OCI-LY7 (cell line): ENCODE data around the gene QKI. TPM values are rescaled to one million over a fixed set of nuclear protein-coding genes. Genes with fewer than 3 reads are reported as not detected.
"Not testable (repeated sequence)": the region's sequence is repeated elsewhere in the genome, so short reads cannot be mapped to it uniquely, and the experiment has no call there.

Experiments
- BruUV-seq: library from RNA; stranded (reverse); fragments of 400-500 nt; replicated peaks from 2 replicates; lab custom pipeline; 2021; lab: Mats Ljungman, UMichigan
- CTCF ChIA-PET: fragments of 300-600 bp; sonication (Branson Sonifier 250); formaldehyde crosslinking; loops from one replicate; lab custom pipeline; 2022; ENCODE audit warnings: antibody characterized with exemption; ENCODE audit not compliant: unreplicated experiment; lab: Charles Lee
- POLR2A ChIA-PET: fragments of 300-600 bp; sonication (Branson Sonifier 250); formaldehyde crosslinking; loops from one replicate; lab custom pipeline; 2022; ENCODE audit warnings: antibody characterized with exemption; lab: Charles Lee
- DNase-seq: peaks from one replicate; pipeline ENCODE4 v3.0.0-alpha.2; 2015; ENCODE audit warnings: low spot score
- H2AFZ ChIP-seq: fragments of 200-600 bp; sonication (generic), shearing (Covaris generic); 2 replicates; pipeline ENCODE4 v1.6.1; 2014; ENCODE audit warnings: mild to moderate bottlenecking, antibody characterized with exemption, low read length, moderate library complexity
- H3K27ac ChIP-seq: fragments of 200-600 bp; sonication (generic); 2 replicates; pipeline ENCODE4 v1.5.1; 2014; ENCODE audit warnings: mixed run types, low read depth, mild to moderate bottlenecking, moderate library complexity, low read length, inconsistent platforms; ENCODE audit not compliant: poor library complexity, severe bottlenecking
- H3K36me3 ChIP-seq: fragments of 200-600 bp; sonication (generic); 2 replicates; pipeline ENCODE4 v1.6.1; 2014; ENCODE audit warnings: mild to moderate bottlenecking, antibody characterized with exemption, low read length, moderate library complexity, mixed read lengths; ENCODE audit not compliant: insufficient read depth
- H3K4me1 ChIP-seq: fragments of 200-600 bp; sonication (generic); 2 replicates; pipeline ENCODE4 v1.5.1; 2014; ENCODE audit warnings: mild to moderate bottlenecking, low read length; ENCODE audit not compliant: insufficient read depth, poor library complexity, severe bottlenecking
- H3K4me2 ChIP-seq: fragments of 200-600 bp; sonication (generic); 2 replicates; pipeline ENCODE4 v1.6.1; 2014; ENCODE audit warnings: mild to moderate bottlenecking, low read length
- H3K4me3 ChIP-seq: fragments of 200-600 bp; sonication (generic); 2 replicates; pipeline ENCODE4 v1.5.1; 2014; ENCODE audit warnings: mild to moderate bottlenecking, low read depth, low read length; ENCODE audit not compliant: poor library complexity, severe bottlenecking
- H3K79me2 ChIP-seq: fragments of 200-600 bp; sonication (generic); 2 replicates; pipeline ENCODE4 v1.6.1; 2016; ENCODE audit warnings: low read depth, mild to moderate bottlenecking, low read length, moderate library complexity, mixed read lengths; ENCODE audit not compliant: insufficient read depth
- H3K9me2 ChIP-seq: fragments of 200-600 bp; sonication (generic); 2 replicates; pipeline ENCODE4 v1.6.1; 2016; ENCODE audit warnings: mild to moderate bottlenecking, low read length, mixed read lengths; ENCODE audit not compliant: insufficient read depth
- H3K9me3 ChIP-seq: fragments of 200-600 bp; sonication (generic); 2 replicates; pipeline ENCODE4 v1.6.1; 2014; ENCODE audit warnings: mild to moderate bottlenecking, mixed run types, low read length, mixed read lengths
- H4K20me1 ChIP-seq: fragments of 200-600 bp; sonication (generic); 2 replicates; pipeline ENCODE4 v1.6.1; 2014; ENCODE audit warnings: mild to moderate bottlenecking, antibody characterized with exemption, low read length, moderate library complexity, mixed read lengths; ENCODE audit not compliant: insufficient read depth
- EZH2phosphoT487 ChIP-seq: fragments of 200-600 bp; sonication (generic); IDR thresholded peaks from 2 replicates; pipeline ENCODE4 v1.6.1; 2018; ENCODE audit warnings: low read depth, borderline replicate concordance, mild to moderate bottlenecking, mixed run types, antibody characterized with exemption, low read length, moderate library complexity, mixed read lengths
- intact Hi-C: fragments of 100-400 bp; cut with micrococcal nuclease; formaldehyde crosslinking; loops from one replicate; pipeline ENCODE4 v1.10.0; 2022; ENCODE audit not compliant: unreplicated experiment
- total RNA-seq, 2 experiments: library from RNA; depleted of rRNA in 1 of 2; stranded (reverse); fragments of >200 nt in 1 of 2; shearing (Covaris generic) in 1 of 2; gene quantifications; 2 replicates each; pipeline ENCODE4 v1.2.3, GENCODE V29; 2014 to 2022
- TF ChIP-seq, protein P1 (sequence below): fragments of 200-600 bp; sonication (generic); conservative IDR thresholded peaks from 2 replicates; pipeline ENCODE4 v1.5.1; 2014; ENCODE audit warnings: mild to moderate bottlenecking, antibody characterized with exemption, low read length, moderate library complexity, mixed read lengths

QKI gene
- total RNA-seq, 2 experiments from 2014 or later, result 55.4 to 74.5 TPM

DNA sequence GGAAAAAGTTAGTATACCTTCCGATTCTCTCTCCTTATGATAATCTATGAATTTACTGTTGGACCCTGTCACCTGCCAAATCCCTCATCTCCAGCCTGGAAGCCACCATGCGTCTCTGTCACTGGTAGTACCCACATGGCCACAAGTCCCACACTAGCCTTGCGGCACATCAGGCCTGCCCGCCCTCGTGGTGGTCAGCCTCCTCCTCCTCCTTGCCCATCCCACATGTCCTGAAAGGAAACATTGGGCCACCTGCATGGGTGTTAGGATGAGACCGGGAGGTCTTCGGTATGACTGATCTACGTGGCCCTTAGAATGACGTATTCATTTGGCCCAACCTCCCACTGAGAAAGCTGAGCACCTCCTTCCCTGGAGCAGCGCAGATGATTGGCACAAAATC lies 37.0 kb upstream of the QKI start:
- Histone ChIP-seq H3K4me2 (no peak overlapping the region), H3K27ac (no peak overlapping the region), H3K4me3 (no peak overlapping the region), H3K4me1 (no peaks in the 10 kb centered on the region), H2AFZ (no peak overlapping the region), H4K20me1 (no peaks in the 10 kb centered on the region), H3K36me3 (no peaks in the 10 kb centered on the region), H3K9me2 (no peaks in the 10 kb centered on the region), H3K79me2 (no peaks in the 10 kb centered on the region), H3K9me3 (no peaks in the 10 kb centered on the region)
- BruUV-seq, result no TSS peak
- no peak for DNase-seq
- TF ChIP-seq, protein P1, sequence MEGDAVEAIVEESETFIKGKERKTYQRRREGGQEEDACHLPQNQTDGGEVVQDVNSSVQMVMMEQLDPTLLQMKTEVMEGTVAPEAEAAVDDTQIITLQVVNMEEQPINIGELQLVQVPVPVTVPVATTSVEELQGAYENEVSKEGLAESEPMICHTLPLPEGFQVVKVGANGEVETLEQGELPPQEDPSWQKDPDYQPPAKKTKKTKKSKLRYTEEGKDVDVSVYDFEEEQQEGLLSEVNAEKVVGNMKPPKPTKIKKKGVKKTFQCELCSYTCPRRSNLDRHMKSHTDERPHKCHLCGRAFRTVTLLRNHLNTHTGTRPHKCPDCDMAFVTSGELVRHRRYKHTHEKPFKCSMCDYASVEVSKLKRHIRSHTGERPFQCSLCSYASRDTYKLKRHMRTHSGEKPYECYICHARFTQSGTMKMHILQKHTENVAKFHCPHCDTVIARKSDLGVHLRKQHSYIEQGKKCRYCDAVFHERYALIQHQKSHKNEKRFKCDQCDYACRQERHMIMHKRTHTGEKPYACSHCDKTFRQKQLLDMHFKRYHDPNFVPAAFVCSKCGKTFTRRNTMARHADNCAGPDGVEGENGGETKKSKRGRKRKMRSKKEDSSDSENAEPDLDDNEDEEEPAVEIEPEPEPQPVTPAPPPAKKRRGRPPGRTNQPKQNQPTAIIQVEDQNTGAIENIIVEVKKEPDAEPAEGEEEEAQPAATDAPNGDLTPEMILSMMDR, result no peak
- TF ChIP-seq EZH2phosphoT487, result no peak
- ChIA-PET CTCF (no interaction called here), POLR2A (interaction anchor here (1.2 kb wide), 1 partner anchor 15 kb away, joined by 4 read pairs; no protein-coding TSS in a partner anchor)
- intact Hi-C loops, result no loop called here

GRCh38 chr6:163380216-163380615 lies 34.3 kb upstream of the QKI start:
- POLR2A ChIA-PET, result interaction anchor here (0.6 kb wide), 1 partner anchor 32 kb away, joined by 10 read pairs; no protein-coding TSS in a partner anchor
- Histone ChIP-seq H3K9me2 (no peaks in the 10 kb centered on the region), H3K4me3 (no peak overlapping the region), H3K4me1 (no peaks in the 10 kb centered on the region), H4K20me1 (no peaks in the 10 kb centered on the region), H3K9me3 (no peaks in the 10 kb centered on the region), H3K79me2 (no peaks in the 10 kb centered on the region), H2AFZ (no peak overlapping the region), H3K27ac (no peak overlapping the region), H3K4me2 (no peak overlapping the region), H3K36me3 (no peaks in the 10 kb centered on the region)
- no peak for TF ChIP-seq EZH2phosphoT487
- TF ChIP-seq, protein P1, result no peak
- no peak for DNase-seq
- intact Hi-C loops, result no loop called here
- BruUV-seq, result no TSS peak
- CTCF ChIA-PET, result no interaction called here

DNA sequence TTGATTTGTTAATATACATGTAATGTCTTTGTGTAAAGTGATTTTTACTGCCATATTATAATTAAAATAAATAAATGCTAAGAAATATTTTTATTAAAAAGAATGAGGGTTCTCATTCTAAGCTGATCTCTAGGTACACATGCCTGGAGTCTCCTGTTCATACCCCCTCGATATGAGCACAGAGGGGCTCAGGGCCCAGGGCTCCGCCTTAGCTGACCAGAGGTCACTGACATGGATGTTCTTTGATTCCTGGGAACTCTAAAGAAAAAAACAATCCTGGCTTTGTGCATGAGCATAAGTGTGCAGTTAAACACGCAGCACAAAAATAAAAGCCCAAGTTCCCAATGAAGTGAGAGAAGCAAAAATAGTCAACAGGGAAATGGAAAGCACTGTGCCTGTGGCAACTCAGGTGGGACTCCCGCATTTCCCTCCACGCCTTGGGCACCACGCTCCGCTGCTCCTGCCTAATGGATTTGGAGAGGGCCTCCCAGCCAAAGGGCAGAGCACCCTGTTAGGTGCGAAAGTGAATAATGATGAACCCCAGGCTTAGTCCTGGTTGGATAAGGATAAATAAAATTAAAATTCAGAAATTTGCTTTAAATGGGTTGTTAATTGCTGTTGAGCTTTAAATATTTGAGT lies 33.3 kb upstream of the QKI start:
- no peaks in the 10 kb centered on the region for H3K36me3 ChIP-seq
- CTCF ChIA-PET, result no interaction called here
- intact Hi-C loops, result no loop called here
- H3K4me1 ChIP-seq, result no peaks in the 10 kb centered on the region
- no peak overlapping the region for H3K27ac ChIP-seq
- no peak overlapping the region for H3K4me3 ChIP-seq
- TF ChIP-seq, protein P1, result no peak
- TF ChIP-seq EZH2phosphoT487, result no peak
- H3K9me2 ChIP-seq, result no peaks in the 10 kb centered on the region
- H4K20me1 ChIP-seq, result no peaks in the 10 kb centered on the region
- no TSS peak for BruUV-seq
- H2AFZ ChIP-seq, result no peak overlapping the region
- no peak overlapping the region for H3K4me2 ChIP-seq
- POLR2A ChIA-PET, result no interaction called here
- no peak for DNase-seq
- no peaks in the 10 kb centered on the region for H3K79me2 ChIP-seq
- no peaks in the 10 kb centered on the region for H3K9me3 ChIP-seq

- POLR2A ChIA-PET, H3K27ac ChIP-seq, H3K79me2 ChIP-seq, H3K4me1 ChIP-seq, H3K4me2 ChIP-seq, H2AFZ ChIP-seq, H3K36me3 ChIP-seq, H4K20me1 ChIP-seq, H3K9me2 ChIP-seq, BruUV-seq, H3K4me3 ChIP-seq, CTCF ChIA-PET, DNase-seq, intact Hi-C loops, H3K9me3 ChIP-seq: not testable (repeated sequence)
Measured at GRCh38 chr6:163383396-163383795, 31.1 kb upstream of the QKI start.
